Left ventricle myocardium superior (tissue), 1 donor: ENCODE results near the gene GNL1. TPM values are rescaled to one million over a fixed set of nuclear protein-coding genes. Genes with fewer than 3 reads are reported as not detected.

Experiments
- ATAC-seq: fragments of 200-7000 bp; cut with Tn5 transposase; one replicate; pipeline ENCODE4 v1.9.1; 2020; ENCODE audit warnings: mild to moderate bottlenecking, moderate library complexity
- DNase-seq: peaks from one replicate; pipeline ENCODE4 v3.0.0-alpha.2; 2020
- intact Hi-C: fragments of 100-400 bp; cut with micrococcal nuclease; formaldehyde crosslinking; loops from one replicate; pipeline ENCODE4 v1.11.0; 2022
- total RNA-seq: library from RNA; stranded (reverse); fragmentation: NEBNext Ultra II Directional; extraction: Animal tissue kit (Norgen Biotek cat#: 25700); gene quantifications from one replicate; pipeline ENCODE4 v1.2.1, GENCODE V29; 2021
- donor health status: DM: no; HTN: yes; CAD: no; lungs with severe emphysema.

GNL1 gene
- total RNA-seq, 1 donor from 2014 or later = 18.4 TPM

GRCh38 chr6:30571075-30571761, 14.9 kb upstream of the GNL1 start, which contains the start of gene ABCF1:
Gene ABCF1 (plus strand): TSS chr6:30571442. CDS start chr6:30571488, 46 bp downstream.
- intact Hi-C loops = no loop called here
- peak; percentile 100 for DNase-seq
- peak; percentile 99 for ATAC-seq

- ATAC-seq (peak; percentile 21), DNase-seq (no peak)
- intact Hi-C loops = no loop called here
Observed at GRCh38 chr6:30570740-30571074, 14.4 kb upstream of the GNL1 start.

- no peak for ATAC-seq
- DNase-seq = no peak
- intact Hi-C loops = no loop called here
Observed at GRCh38 chr6:30570263-30570662, 14.0 kb upstream of the GNL1 start.

GRCh38 chr6:30568245-30568644, 12.0 kb upstream of the GNL1 start:
- intact Hi-C loops = loop anchor here (5.0 kb wide), 1 partner anchor 344 kb away; the partner anchor contains the start of gene VARS2
- no peak for DNase-seq
- no peak for ATAC-seq

- intact Hi-C loops = loop anchor here (5.0 kb wide), 1 partner anchor 347 kb away; the partner anchor contains the start of gene VARS2
- no peak for ATAC-seq
- no peak for DNase-seq
Observed at GRCh38 chr6:30565772-30566171, 9.5 kb upstream of the GNL1 start.

- intact Hi-C loops = no loop called here
- DNase-seq (no peak), ATAC-seq (no peak)
Observed at GRCh38 chr6:30564114-30564513, 7.8 kb upstream of the GNL1 start.

GRCh38 chr6:30562470-30563425, 6.5 kb upstream of the GNL1 start:
- intact Hi-C loops = no loop called here
- ATAC-seq = no peak
- no peak for DNase-seq

- ATAC-seq (no peak), DNase-seq (no peak)
- intact Hi-C loops = no loop called here
Observed at GRCh38 chr6:30560930-30561329, 4.6 kb upstream of the GNL1 start.

- intact Hi-C loops = no loop called here
- no peak for DNase-seq
- no peak for ATAC-seq
Observed at GRCh38 chr6:30557683-30557981, 1.3 kb upstream of the GNL1 start.

- ATAC-seq (peak; percentile 83), DNase-seq (peak; percentile 88)
- intact Hi-C loops = no loop called here
Observed at GRCh38 chr6:30556906-30557682, 805 bp upstream of the GNL1 start, which contains the start of gene PRR3. Gene PRR3 (plus strand): TSS chr6:30557295. CDS start chr6:30557345, 50 bp downstream.

GRCh38 chr6:30555816-30556065, 548 bp downstream of the GNL1 start:
- intact Hi-C loops = no loop called here
- DNase-seq (no peak), ATAC-seq (no peak)

- ATAC-seq (peak; percentile 42), DNase-seq (peak; percentile 75)
- intact Hi-C loops = no loop called here
Observed at GRCh38 chr6:30554962-30555815, 1.1 kb downstream of the GNL1 start.

- ATAC-seq (no peak), DNase-seq (no peak)
- intact Hi-C loops = no loop called here
Observed at GRCh38 chr6:30554404-30554803, 1.9 kb downstream of the GNL1 start.

GRCh38 chr6:30548375-30548774, 7.9 kb downstream of the GNL1 start:
- no peak for DNase-seq
- no peak for ATAC-seq

GRCh38 chr6:30547454-30547853, 8.8 kb downstream of the GNL1 start:
- no peak for DNase-seq
- intact Hi-C loops = no loop called here
- ATAC-seq = no peak

More at GRCh38 chr6:30548375-30548774, 7.9 kb downstream of the GNL1 start:
- intact Hi-C loops = no loop called here

GRCh38 chr6:30544666-30545272, 11.5 kb downstream of the GNL1 start:
- no peak for DNase-seq

GRCh38 chr6:30543821-30544220, 12.5 kb downstream of the GNL1 start:
- no peak for ATAC-seq
- intact Hi-C loops = loop anchor here (5.0 kb wide), 1 partner anchor 62 kb away; no protein-coding TSS in a partner anchor

More at GRCh38 chr6:30544666-30545272, 11.5 kb downstream of the GNL1 start:
- ATAC-seq = peak; percentile 56
- intact Hi-C loops = loop anchor here (5.0 kb wide), 1 partner anchor 62 kb away; no protein-coding TSS in a partner anchor

GRCh38 chr6:30542915-30543314, 13.4 kb downstream of the GNL1 start:
- no peak for DNase-seq
- intact Hi-C loops = loop anchor here (5.0 kb wide), 1 partner anchor 61 kb away; no protein-coding TSS in a partner anchor
- ATAC-seq = no peak

More at GRCh38 chr6:30543821-30544220, 12.5 kb downstream of the GNL1 start:
- no peak for DNase-seq
